Measurements from ENCODE around the gene PRELP.

Gene PRELP

GRCh38 chr1:203478986-203479385 lies 3.4 kb downstream of the PRELP start:
- no peak for DNase-seq

GRCh38 chr1:203479646-203480045 lies 4.0 kb downstream of the PRELP start:
- DNase-seq: no peak

GRCh38 chr1:203480084-203480483 lies 4.5 kb downstream of the PRELP start:
- DNase-seq: no peak

- peak; percentile 37 for DNase-seq
These were observed 5.0 kb downstream of the PRELP start for GRCh38 chr1:203480525-203481084.

- no peak for DNase-seq
These were observed 5.6 kb downstream of the PRELP start for GRCh38 chr1:203481196-203481595.

GRCh38 chr1:203486618-203487370 lies 11.2 kb downstream of the PRELP start:
- no peak for DNase-seq

GRCh38 chr1:203488539-203488938 lies 12.9 kb downstream of the PRELP start:
- DNase-seq: no peak

- DNase-seq: no peak
These were observed 15.0 kb downstream of the PRELP start for GRCh38 chr1:203490607-203491006.

- peak; percentile 79 for DNase-seq
These were observed 16.1 kb downstream of the PRELP start for GRCh38 chr1:203491664-203492063.

- DNase-seq: peak; percentile 94
These were observed 16.6 kb downstream of the PRELP start for GRCh38 chr1:203492082-203492747.

GRCh38 chr1:203492748-203493130 lies 17.1 kb downstream of the PRELP start:
- DNase-seq: no peak

- DNase-seq: no peak
These were observed 18.3 kb downstream of the PRELP start, which contains the start of gene OPTC for GRCh38 chr1:203493901-203494300. OPTC (plus strand) TSS chr1:203494153; CDS start chr1:203496006, 1,853 bp downstream.

- no peak for DNase-seq
These were observed 20.2 kb downstream of the PRELP start for GRCh38 chr1:203495845-203496244.

GRCh38 chr1:203497269-203497777 lies 21.7 kb downstream of the PRELP start:
- DNase-seq: no peak

GRCh38 chr1:203499643-203500278 lies 24.2 kb downstream of the PRELP start:
- no peak for DNase-seq

GRCh38 chr1:203500279-203500678 lies 24.7 kb downstream of the PRELP start:
- DNase-seq: no peak

GRCh38 chr1:203503836-203504235 lies 28.2 kb downstream of the PRELP start:
- no peak for DNase-seq

GRCh38 chr1:203504400-203505250 lies 29.0 kb downstream of the PRELP start:
- peak; percentile 36 for DNase-seq

GRCh38 chr1:203505526-203506204 lies 30.1 kb downstream of the PRELP start:
- DNase-seq: no peak

- no peak for DNase-seq
These were observed 31.4 kb downstream of the PRELP start for GRCh38 chr1:203506858-203507626.

- no peak for DNase-seq
These were observed 32.2 kb downstream of the PRELP start for GRCh38 chr1:203507759-203508158.
